ENCODE results near the gene RABGAP1. TPM values are rescaled to one million over a fixed set of nuclear protein-coding genes. Genes with fewer than 3 reads are reported as not detected.

Gene RABGAP1
- total RNA-seq (2013; cell fraction: nucleolus; rRNA removed) = 201 and 223 TPM in 2 replicates
- total RNA-seq (2014; rRNA removed) = 10.1 and 12.5 TPM in 2 replicates
- total RNA-seq (2014; rRNA removed; fragmentation: Illumina TruSeq; extraction: Trizol) = 23.2 and 23.7 TPM in 2 replicates
- 24.5 and 26.6 TPM in 2 replicates for total RNA-seq (2021)
- polyA plus RNA-seq (2011; ENCODE audit: low read depth) = 8.8 TPM
- 31.6 and 39.6 TPM in 2 replicates for polyA plus RNA-seq (2011; rRNA removed)
- polyA plus RNA-seq (2011; cell fraction: cytosol; rRNA removed) = 15.4 and 20.5 TPM in 2 replicates
- 38.8 and 39.0 TPM in 2 replicates for polyA plus RNA-seq (2011; cell fraction: nucleus; rRNA removed)
- 10.4 and 13.0 TPM in 2 replicates for polyA plus RNA-seq (2012)
- 18.6 and 22.9 TPM in 2 replicates for polyA plus RNA-seq (2014; fragmentation: Illumina TruSeq; extraction: Trizol)
- 1 to 10 TPM; 2.6 to 2.9 TPM for polyA plus RNA-seq (2014; fragmentation: Nextera tagmentation; extraction: Ambion mirVana)
- polyA plus RNA-seq (2014; rRNA removed) = 11.7 and 15.0 TPM in 2 replicates
- 1 to 10 TPM; 9.4 to 9.5 TPM for polyA plus RNA-seq (2016; fragmentation: Nextera tagmentation; extraction: Ambion mirVana)
- polyA minus RNA-seq (2011; rRNA and poly(A)+ RNA removed) = 58.5 and 61.5 TPM in 2 replicates
- polyA minus RNA-seq (2011; cell fraction: cytosol; rRNA and poly(A)+ RNA removed) = 11.0 and 15.6 TPM in 2 replicates
- polyA minus RNA-seq (2011; cell fraction: nucleus; rRNA and poly(A)+ RNA removed) = 67.9 and 92.5 TPM in 2 replicates
- percentile 84 among the genes with signal in this experiment for Bru-seq, nascent RNA
- percentile 82 among the genes with signal in this experiment for BruChase-seq, experiment 1, labeled RNA remaining after a 6-hour chase
- percentile 84 among the genes with signal in this experiment for BruChase-seq, experiment 2, labeled RNA remaining after a 2-hour chase
- long read RNA-seq, experiment 1, partial matches to known transcripts = 1 of 3 reads
- long read RNA-seq, experiment 1, other reads (novel, unspliced or antisense) = 2 of 3 reads
- long read RNA-seq, experiment 2, partial matches to known transcripts = 19 of 44 reads
- long read RNA-seq, experiment 2, other reads (novel, unspliced or antisense) = 25 of 44 reads

- peak; percentile 95 for FAIRE-seq
- Histone ChIP-seq H3K79me2 (ENCODE audit: control insufficient read depth, insufficient read depth, low read length) (peaks cover 49% of the 10 kb centered on the region), H3K4me1 (ENCODE audit: control insufficient read depth, insufficient read depth, low read length) (peaks cover 12% of the 10 kb centered on the region; the same call in 1 of the 2 replicates)
- TF ChIP-seq SMAD5 (IDR thresholded peaks at IDR 0.05; ENCODE audit: low read depth) (peak; percentile 77), POLR2A (IDR thresholded peaks at IDR 0.05; ENCODE audit: low read depth, low read length) (peak; percentile 93), BACH1 (IDR thresholded peaks at IDR 0.05; ENCODE audit: borderline replicate concordance) (peak; percentile 66; the same call in 1 of the 2 replicates), NRF1 (conservative IDR thresholded peaks at IDR 0.05; ENCODE audit: low read depth, low read length) (peak; percentile 83), MTA2 (IDR thresholded peaks at IDR 0.05; ENCODE audit: low read depth) (peak; percentile 29; the same call in 1 of the 2 replicates), IRF4 (IDR thresholded peaks at IDR 0.05; ENCODE audit: low read depth, low read length) (no peak), SIX5 (IDR thresholded peaks at IDR 0.05; ENCODE audit: low read depth, low read length, severe bottlenecking) (no peak), ZNF207 (IDR thresholded peaks at IDR 0.05; ENCODE audit: borderline replicate concordance) (no peak), CHD2 (IDR thresholded peaks at IDR 0.05; ENCODE audit: borderline replicate concordance, low read depth, low read length) (peak; percentile 61; the same call in 1 of the 2 replicates), ZBTB4 (CRISPR knock-in tag; IDR thresholded peaks at IDR 0.05) (no peak), RELB (IDR thresholded peaks at IDR 0.05; ENCODE audit: low read depth) (no peak), MEF2B (IDR thresholded peaks at IDR 0.05; ENCODE audit: partially characterized antibody, poor library complexity, severe bottlenecking) (no peak)
Observed at GRCh38 chr9:122940749-122941581, at the start of gene RABGAP1. RABGAP1 (plus strand) TSS chr9:122941020; CDS start chr9:122957060, 16,040 bp downstream.

More at GRCh38 chr9:122940749-122941581, at the start of gene RABGAP1:
- DNase-seq (ENCODE audit: low read depth, low spot score) (peak; percentile 94), ATAC-seq (peak; percentile 97)
- ChIA-PET POLR2A (interaction anchor here (0.6 to 4.2 kb wide), 13 partner anchors 9 to 1740 kb away, joined by 3 to 53 read pairs (median 5); partner anchors contain the start of genes RC3H2, ZBTB26 and ZBTB6), SMC1A (ENCODE audit: uncharacterized antibody, unreplicated experiment) (interaction anchor here (1.0 to 4.1 kb wide), 12 partner anchors 8 to 66 kb away, joined by 3 to 19 read pairs (median 6); partner anchors contain the start of genes ZBTB26 and ZBTB6), CTCF (interaction anchor here (0.7 to 1.9 kb wide), 11 partner anchors 9 to 478 kb away, joined by 3 to 8 read pairs (median 3); partner anchors contain the start of genes ZBTB26 and ZBTB6), RAD21 (ENCODE audit: unreplicated experiment) (interaction anchor here (0.6 to 4.3 kb wide), 10 partner anchors 10 to 400 kb away, joined by 3 to 34 read pairs (median 4); partner anchors contain the start of genes RC3H2, ZBTB26 and ZBTB6)
- H3K9me3 ChIP-seq (replicated peaks; ENCODE audit: control insufficient read depth, insufficient read depth, low read length) = no peaks in the 10 kb centered on the region
- H3K9ac ChIP-seq (ENCODE audit: control insufficient read depth, insufficient read depth, low read length) = peak within 1 kb of the TSS; percentile 68
- intact Hi-C loops (cut with micrococcal nuclease; ENCODE audit: unreplicated experiment) (loop anchor here (1.0 to 2.0 kb wide), 2 partner anchors 10 to 36 kb away; partner anchors contain the start of genes RC3H2 and ZBTB26), in situ Hi-C loops (cut with MboI) (no loop called here)
- WGBS (ENCODE audit: insufficient coverage, insufficient replicate concordance, low lambda C conversion rate, missing lambda C conversion rate) = under 1% methylated on average over 41 of the region's 54 CpGs
- H3K4me2 ChIP-seq (ENCODE audit: control insufficient read depth, insufficient read depth) = peak within 1 kb of the TSS; percentile 99
- BruUV-seq (replicated peaks) = no TSS peak
- peak within 1 kb of the TSS; percentile 95 for H2AFZ ChIP-seq (ENCODE audit: control insufficient read depth, low read depth, low read length)
- peak within 1 kb of the TSS; percentile 96 for H3K4me3 ChIP-seq
- H3K27me3 ChIP-seq (replicated peaks in 1 of 2; ENCODE audit: control insufficient read depth in 2 of 2, insufficient read depth in 2 of 2, low read length in 1 of 2) = no peaks in the 10 kb centered on the region
- H3K36me3 ChIP-seq (ENCODE audit: control insufficient read depth in 2 of 2, insufficient read depth in 2 of 2, low read length in 1 of 2) = peaks cover 0 to 19% of the 10 kb centered on the region in 2 experiments; a peak in 1 of 4 replicates
- no peaks in the 10 kb centered on the region for H4K20me1 ChIP-seq (ENCODE audit: control insufficient read depth, insufficient read depth)
- H3K27ac ChIP-seq (ENCODE audit: control insufficient read depth, insufficient read depth) = peak within 1 kb of the TSS; percentile 76
